Keratinocyte (primary cell): ENCODE data around the gene NFATC4. TPM values are rescaled to one million over a fixed set of nuclear protein-coding genes. Genes with fewer than 3 reads are reported as not detected.

Experiments used
- DNase-seq: peaks from one replicate; pipeline ENCODE4 v3.0.0-alpha.2; 2011; ENCODE audit warnings: low read depth, missing footprints, low spot score
- FAIRE-seq: peaks from 2 replicates; lab custom pipeline; 2011; peaks lifted over from hg19 to GRCh38; lab: Jason Lieb, UNC
- H2AFZ ChIP-seq: 2 replicates; pipeline ENCODE4 v1.6.0; 2012; ENCODE audit warnings: low read length, control low read depth, inconsistent platforms; ENCODE audit not compliant: control insufficient read depth
- H3K27ac ChIP-seq: 2 replicates; pipeline ENCODE4 v1.5.1; 2011; ENCODE audit warnings: low read length; ENCODE audit not compliant: control insufficient read depth, insufficient read depth
- H3K27me3 ChIP-seq: 3 replicates; pipeline ENCODE4 v1.6.0; 2011; ENCODE audit warnings: low read length; ENCODE audit not compliant: control insufficient read depth, insufficient read depth; ENCODE audit errors: extremely low read depth
- H3K36me3 ChIP-seq, 2 experiments: 2 replicates in 1 of 2; 3 replicates in 1 of 2; pipeline ENCODE4 v1.5.1; 2011; ENCODE audit warnings: low read length in 2 of 2, mild to moderate bottlenecking in 1 of 2; ENCODE audit not compliant: control insufficient read depth in 2 of 2, insufficient read depth in 2 of 2; ENCODE audit errors: extremely low read depth in 1 of 2
- H3K4me1 ChIP-seq: 3 replicates; pipeline ENCODE4 v1.5.1; 2011; ENCODE audit warnings: low read length; ENCODE audit not compliant: control insufficient read depth, insufficient read depth; ENCODE audit errors: extremely low read depth
- H3K4me2 ChIP-seq: 3 replicates; pipeline ENCODE4 v1.6.0; 2011; ENCODE audit warnings: low read depth, low read length; ENCODE audit not compliant: control insufficient read depth, insufficient read depth; ENCODE audit errors: extremely low read depth
- H3K4me3 ChIP-seq, 3 experiments: fragments of 200-600 bp in 1 of 3; sonication (generic) in 1 of 3; 2 replicates in 2 of 3; 3 replicates in 1 of 3; pipeline ENCODE4 v1.5.1; 2011 to 2016; ENCODE audit warnings: low read length in 3 of 3, mild to moderate bottlenecking in 3 of 3, control low read depth in 2 of 3, inconsistent platforms in 1 of 3, low read depth in 1 of 3, mixed read lengths in 1 of 3, mixed run types in 1 of 3, moderate library complexity in 1 of 3; ENCODE audit not compliant: control insufficient read depth in 2 of 3, insufficient read depth in 2 of 3; ENCODE audit errors: extremely low read depth in 1 of 3
- H3K79me2 ChIP-seq: 2 replicates; pipeline ENCODE4 v1.6.0; 2012; ENCODE audit warnings: low read length; ENCODE audit not compliant: control insufficient read depth, insufficient read depth
- H3K9ac ChIP-seq: 3 replicates; pipeline ENCODE4 v1.6.0; 2011; ENCODE audit warnings: low read length; ENCODE audit not compliant: control insufficient read depth, insufficient read depth; ENCODE audit errors: extremely low read depth
- H3K9me1 ChIP-seq: 3 replicates; pipeline ENCODE4 v1.6.0; 2011; ENCODE audit warnings: low read length; ENCODE audit not compliant: control insufficient read depth, insufficient read depth; ENCODE audit errors: extremely low read depth
- H3K9me3 ChIP-seq: 2 replicates; pipeline ENCODE4 v1.5.1; 2012; ENCODE audit warnings: low read depth, low read length; ENCODE audit not compliant: control insufficient read depth
- H4K20me1 ChIP-seq: 3 replicates; pipeline ENCODE4 v1.6.0; 2011; ENCODE audit warnings: low read length; ENCODE audit not compliant: control insufficient read depth, insufficient read depth; ENCODE audit errors: extremely low read depth
- CTCF ChIP-seq, 3 experiments: IDR thresholded peaks in 1 of 3; conservative IDR thresholded peaks in 1 of 3; optimal IDR thresholded peaks in 1 of 3; 2 replicates in 2 of 3; 3 replicates in 1 of 3; pipeline versions ENCODE3 to v1.5.1; 2011; ENCODE audit warnings: low read length in 3 of 3, mild to moderate bottlenecking in 3 of 3, moderate library complexity in 2 of 3, control low read depth in 1 of 3, inconsistent platforms in 1 of 3; ENCODE audit not compliant: insufficient read depth in 2 of 3; ENCODE audit errors: extremely low read depth in 1 of 3
- EZH2 ChIP-seq: IDR thresholded peaks from one replicate; pipeline ENCODE4 v1.6.1; 2012; ENCODE audit warnings: inconsistent platforms, mild to moderate bottlenecking, low read length, moderate library complexity
- dilution Hi-C: fragments of 300-500 bp; cut with MboI; formaldehyde crosslinking; loops from one replicate; pipeline ENCODE4 v1.7.0; 2020; ENCODE audit warnings: low sequenced_read_pairs; ENCODE audit not compliant: extremely low pct_ligation_motif_present
- polyA plus RNA-seq, 5 experiments: library from polyadenylated mRNA; depleted of rRNA in 3 of 5; stranded (reverse) in 3 of 5; stranded (forward) in 1 of 5; unstranded in 1 of 5; fragments of >200 nt; gene quantifications; 1 replicate in 1 of 5; 2 replicates in 3 of 5; 3 replicates in 1 of 5; pipeline versions ENCODE4 v1.2.1 to v1.2.3, GENCODE V29; 2011 to 2012; ENCODE audit warnings: missing spikeins in 2 of 5, low read depth in 1 of 5, low replicate concordance in 1 of 5

NFATC4 gene
- polyA plus RNA-seq, 1 donor (not counting 4 experiments of a cell fraction or from before 2014, with no cell fraction given), result 0.92 TPM

- H3K4me2 ChIP-seq, result no peak overlapping the region
- peaks cover 2% of the 10 kb centered on the region for H3K9me1 ChIP-seq
- no peak overlapping the region for H3K9ac ChIP-seq
- no peaks in the 10 kb centered on the region for H3K27me3 ChIP-seq
- no peaks in the 10 kb centered on the region for H3K4me1 ChIP-seq
- H4K20me1 ChIP-seq, result no peaks in the 10 kb centered on the region
- no peaks in the 10 kb centered on the region for H3K36me3 ChIP-seq
- dilution Hi-C loops, result no loop called here
- H3K9me3 ChIP-seq, result no peaks in the 10 kb centered on the region
- H2AFZ ChIP-seq, result no peak overlapping the region
- DNase-seq, result no peak
- no peak overlapping the region for H3K4me3 ChIP-seq
- no peaks in the 10 kb centered on the region for H3K79me2 ChIP-seq
- no peak overlapping the region for H3K27ac ChIP-seq
- FAIRE-seq, result peak; percentile 56
- TF ChIP-seq EZH2 (no peak), CTCF (optimal IDR thresholded peaks at IDR 0.05 in 1 of 3, IDR thresholded peaks at IDR 0.05 in 1 of 3, conservative IDR thresholded peaks at IDR 0.05 in 1 of 3; ENCODE audit: extremely low read depth in 1 of 3, insufficient read depth in 2 of 3, low read length in 3 of 3) (peak; percentile 71 to 80 (median 74))
Observed at GRCh38 chr14:24411443-24412389, 43.7 kb downstream of the NFATC4 start.

GRCh38 chr14:24414077-24414476, 46.1 kb downstream of the NFATC4 start:
- Histone ChIP-seq H3K4me1 (peaks cover 14% of the 10 kb centered on the region), H4K20me1 (no peaks in the 10 kb centered on the region), H2AFZ (no peak overlapping the region), H3K4me3 (no peak overlapping the region), H3K9me3 (no peaks in the 10 kb centered on the region), H3K79me2 (no peaks in the 10 kb centered on the region), H3K4me2 (no peak overlapping the region), H3K9ac (no peak overlapping the region), H3K27ac (no peak overlapping the region), H3K36me3 (no peaks in the 10 kb centered on the region), H3K27me3 (no peaks in the 10 kb centered on the region), H3K9me1 (peaks cover 4% of the 10 kb centered on the region)
- TF ChIP-seq EZH2 (no peak), CTCF (optimal IDR thresholded peaks at IDR 0.05 in 1 of 3, IDR thresholded peaks at IDR 0.05 in 1 of 3, conservative IDR thresholded peaks at IDR 0.05 in 1 of 3; ENCODE audit: extremely low read depth in 1 of 3, insufficient read depth in 2 of 3, low read length in 3 of 3) (no peak)
- DNase-seq (no peak), FAIRE-seq (no peak)
- dilution Hi-C loops, result no loop called here
